Ureter (tissue), 1 donor: ENCODE results near the gene PCP4L1. TPM values are rescaled to one million over a fixed set of nuclear protein-coding genes. Genes with fewer than 3 reads are reported as not detected.
"Not testable (repeated sequence)": the region's sequence is repeated elsewhere in the genome, so short reads cannot be mapped to it uniquely, and the experiment has no call there.

Experiments
- DNase-seq: peaks from one replicate; pipeline ENCODE4 v3.0.0-alpha.2; 2020; ENCODE audit warnings: low spot score
- total RNA-seq: library from RNA; stranded (reverse); gene quantifications from one replicate; pipeline ENCODE4 v1.2.4, GENCODE V29; 2023
- donor health status: DM: yes; HTN: yes; CAD: no.

PCP4L1 gene
- total RNA-seq, 1 donor from 2014 or later = 66.5 TPM

DNA sequence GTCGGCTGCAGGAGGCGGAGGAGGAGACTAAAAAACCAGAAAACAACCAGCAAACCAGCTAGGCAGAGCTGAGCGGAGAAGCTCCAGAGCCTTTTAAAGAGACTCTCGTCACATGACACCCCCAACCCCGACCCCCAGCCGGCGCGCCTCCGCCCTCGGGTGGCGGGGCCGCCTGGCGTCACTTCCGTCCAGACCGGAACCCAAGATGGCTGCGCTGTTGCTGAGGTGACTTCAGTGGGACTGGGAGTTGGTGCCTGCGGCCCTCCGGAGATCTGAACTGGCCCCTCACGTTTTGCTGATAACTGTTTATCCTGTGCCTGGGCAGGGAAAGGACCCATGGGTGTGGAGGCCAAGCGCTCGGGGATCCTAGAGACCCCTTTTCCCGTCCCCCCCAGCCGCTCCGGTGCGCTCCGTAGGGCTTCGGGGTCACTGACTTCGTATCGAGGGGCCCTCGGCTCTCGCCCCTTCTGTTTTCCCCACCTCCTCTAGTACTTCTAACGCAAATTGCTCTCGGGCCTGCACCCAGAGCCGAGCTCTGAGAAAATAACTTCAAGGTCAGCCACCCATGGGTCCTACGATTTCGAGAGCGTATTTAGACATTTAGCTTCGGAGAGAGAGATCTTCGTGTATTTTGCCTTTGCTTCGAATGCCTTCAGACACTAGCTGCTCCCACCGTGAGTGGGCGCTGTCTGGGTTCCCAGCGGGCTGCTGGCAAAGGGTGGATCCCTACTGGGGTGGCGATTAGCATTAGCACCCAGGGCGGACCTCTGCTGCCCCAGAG is 55.8 kb downstream of the PCP4L1 start, which contains the start of gene SDHC:
SDHC (plus strand) TSS at position 181 of the 781 bp plus-strand sequence; CDS start at position 206, 25 bp downstream.
- DNase-seq = peak; percentile 94

DNA sequence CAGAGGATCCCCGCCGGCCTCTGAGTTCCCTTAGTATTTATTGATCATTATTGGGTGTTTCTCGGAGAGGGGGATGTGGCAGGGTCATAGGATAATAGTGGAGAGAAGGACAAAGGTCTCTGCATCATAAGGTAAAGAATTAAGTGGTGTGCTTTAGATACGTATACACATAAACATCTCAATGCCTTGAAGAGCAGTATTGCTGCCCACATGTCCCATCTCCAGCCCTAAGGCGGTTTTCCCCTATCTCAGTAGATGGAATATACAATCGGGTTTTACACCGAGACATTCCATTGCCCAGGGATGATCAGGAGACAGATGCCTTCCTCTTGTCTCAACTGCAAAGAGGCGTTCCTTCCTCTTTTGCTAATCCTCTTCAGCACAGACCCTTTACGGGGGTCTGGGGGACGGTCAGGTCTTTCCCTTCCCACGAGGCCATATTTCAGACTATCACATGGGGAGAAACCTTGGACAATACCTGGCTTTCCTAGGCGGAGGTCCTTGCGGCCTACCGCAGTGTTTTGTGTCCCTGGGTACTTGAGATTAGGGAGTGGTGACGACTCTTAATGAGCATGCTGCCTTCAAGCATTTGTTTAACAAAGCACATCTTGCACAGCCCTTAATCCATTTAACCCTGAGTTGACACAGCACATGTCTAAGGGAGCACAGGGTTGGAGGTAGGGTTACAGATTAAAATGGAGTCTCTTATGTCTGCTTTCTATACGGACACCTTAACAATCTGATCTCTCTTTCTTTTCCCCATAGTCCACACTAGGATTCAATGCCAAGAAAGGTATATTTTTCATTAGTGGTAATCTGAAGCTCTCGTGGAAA is 57.5 kb downstream of the PCP4L1 start:
- DNase-seq = not testable (repeated sequence)

- DNase-seq = no peak
Observed at GRCh38 chr1:161324020-161324419, 65.5 kb downstream of the PCP4L1 start.

DNA sequence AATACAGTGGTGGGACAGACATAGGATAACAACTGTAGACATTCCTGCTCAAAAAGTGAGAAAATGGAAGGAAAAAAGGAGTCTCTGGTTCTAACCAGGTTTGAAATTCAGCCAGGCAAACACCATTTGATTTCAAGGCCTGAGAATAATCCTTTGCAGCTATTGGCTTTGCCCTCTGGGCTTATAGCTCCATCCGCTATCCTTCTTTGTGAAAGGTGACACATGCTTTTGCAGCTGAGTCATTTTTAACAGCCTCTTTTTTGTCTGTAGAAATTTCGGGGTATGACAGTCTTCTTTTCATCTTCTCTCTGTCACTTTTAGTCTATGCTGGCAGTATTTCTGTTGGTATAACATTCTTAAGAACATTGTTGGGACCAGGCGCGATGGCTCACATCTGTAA is 71.8 kb downstream of the PCP4L1 start:
- DNase-seq = no peak

GRCh38 chr1:161333166-161333565 is 74.6 kb downstream of the PCP4L1 start:
- DNase-seq = no peak

Other genes starting within 250 kb of the PCP4L1 start
- 166 TPM for gene F11R, start 237.6 kb upstream of the PCP4L1 start, total RNA-seq
- 79.8 TPM for gene TSTD1, start 219.8 kb upstream of the PCP4L1 start, total RNA-seq
- gene USF1, start 212.8 kb upstream of the PCP4L1 start, total RNA-seq = 70.7 TPM
- 12.1 TPM for gene ARHGAP30, start 188.9 kb upstream of the PCP4L1 start, total RNA-seq
- 75.6 TPM for gene NECTIN4, start 169.2 kb upstream of the PCP4L1 start, total RNA-seq
- gene KLHDC9, start 160.4 kb upstream of the PCP4L1 start, total RNA-seq = 13.0 TPM
- 39.2 TPM for gene PFDN2, start 140.7 kb upstream of the PCP4L1 start, total RNA-seq
- 34.7 TPM for gene NIT1, start 140.6 kb upstream of the PCP4L1 start, total RNA-seq
- gene DEDD, start 126.1 kb upstream of the PCP4L1 start, total RNA-seq = 34.0 TPM
- 89.2 TPM for gene UFC1, start 104.8 kb upstream of the PCP4L1 start, total RNA-seq
- 29.1 TPM for gene USP21, start 99.2 kb upstream of the PCP4L1 start, total RNA-seq
- 26.8 TPM for gene PPOX, start 92.3 kb upstream of the PCP4L1 start, total RNA-seq
- 26.6 TPM for gene B4GALT3, start 81.2 kb upstream of the PCP4L1 start, total RNA-seq
- 42.6 TPM for gene ADAMTS4, start 59.7 kb upstream of the PCP4L1 start, total RNA-seq
- gene NDUFS2, start 56.4 kb upstream of the PCP4L1 start, total RNA-seq = 94.1 TPM
- gene FCER1G, start 43.5 kb upstream of the PCP4L1 start, total RNA-seq = 11.3 TPM
- gene APOA2, start 35.1 kb upstream of the PCP4L1 start, total RNA-seq = not detected
- gene TOMM40L, start 32.7 kb upstream of the PCP4L1 start, total RNA-seq = 17.5 TPM
- not detected for gene NR1I3, start 20.5 kb upstream of the PCP4L1 start, total RNA-seq
- 3.1 TPM for gene MPZ, start 51.2 kb downstream of the PCP4L1 start, total RNA-seq
- gene SDHC, start 55.6 kb downstream of the PCP4L1 start, total RNA-seq = 169 TPM
- not detected for gene CFAP126, start 109.1 kb downstream of the PCP4L1 start, total RNA-seq
- 18.5 TPM for gene FCGR2A, start 246.7 kb downstream of the PCP4L1 start, total RNA-seq